HG03442 (cell line): ENCODE measurements around the gene PTPRM.

Experiments
- ATAC-seq: cut with Tn5 transposase; IDR thresholded peaks from one replicate; pipeline ENCODE4 v1.9.1; 2021; ENCODE audit warnings: mild to moderate bottlenecking, moderate library complexity; ENCODE audit not compliant: unreplicated experiment

The PTPRM gene

GRCh38 chr18:8194431-8194830 lies 627.3 kb downstream of the PTPRM start:
- ATAC-seq, result no peak

- ATAC-seq, result no peak
These were observed 629.1 kb downstream of the PTPRM start for GRCh38 chr18:8196238-8196637.

- ATAC-seq, result no peak
These were observed 630.4 kb downstream of the PTPRM start for GRCh38 chr18:8197499-8197898.

GRCh38 chr18:8207996-8208395 lies 640.9 kb downstream of the PTPRM start:
- no peak for ATAC-seq

- no peak for ATAC-seq
These were observed 641.6 kb downstream of the PTPRM start for GRCh38 chr18:8208716-8209115.

GRCh38 chr18:8212896-8213780 lies 646.0 kb downstream of the PTPRM start:
- ATAC-seq, result no peak

GRCh38 chr18:8215741-8216140 lies 648.6 kb downstream of the PTPRM start:
- no peak for ATAC-seq

GRCh38 chr18:8217051-8217564 lies 650.0 kb downstream of the PTPRM start:
- ATAC-seq, result no peak

GRCh38 chr18:8218197-8218596 lies 651.1 kb downstream of the PTPRM start:
- no peak for ATAC-seq

GRCh38 chr18:8221452-8221851 lies 654.3 kb downstream of the PTPRM start:
- ATAC-seq, result no peak

GRCh38 chr18:8224576-8224975 lies 657.5 kb downstream of the PTPRM start:
- ATAC-seq, result no peak

GRCh38 chr18:8229040-8229439 lies 661.9 kb downstream of the PTPRM start:
- ATAC-seq, result no peak

- no peak for ATAC-seq
These were observed 662.7 kb downstream of the PTPRM start for GRCh38 chr18:8229787-8230186.

GRCh38 chr18:8231316-8231715 lies 664.2 kb downstream of the PTPRM start:
- no peak for ATAC-seq

GRCh38 chr18:8232791-8233190 lies 665.7 kb downstream of the PTPRM start:
- ATAC-seq, result no peak

GRCh38 chr18:8235894-8236293 lies 668.8 kb downstream of the PTPRM start:
- ATAC-seq, result no peak

GRCh38 chr18:8238507-8238906 lies 671.4 kb downstream of the PTPRM start:
- ATAC-seq, result no peak

- no peak for ATAC-seq
These were observed 674.6 kb downstream of the PTPRM start for GRCh38 chr18:8241731-8242130.

GRCh38 chr18:8242151-8242696 lies 675.1 kb downstream of the PTPRM start:
- no peak for ATAC-seq

- ATAC-seq, result no peak
These were observed 680.6 kb downstream of the PTPRM start for GRCh38 chr18:8247700-8248099.

GRCh38 chr18:8248576-8248975 lies 681.5 kb downstream of the PTPRM start:
- no peak for ATAC-seq

- no peak for ATAC-seq
These were observed 682.7 kb downstream of the PTPRM start for GRCh38 chr18:8249811-8250210.
